NCI-H82 (cell line): ENCODE results near the gene TM7SF3.

Source experiments
- DNase-seq: peaks from one replicate; lab custom pipeline; 2025; lab: John Stamatoyannopoulos, UW

The TM7SF3 gene

GRCh38 chr12:27014859-27015729 lies 910 bp upstream of the TM7SF3 start:
- DNase-seq, result peak; percentile 72

- DNase-seq, result peak; percentile 73
Observed at GRCh38 chr12:27013611-27014084, 536 bp downstream of the TM7SF3 start.

DNA sequence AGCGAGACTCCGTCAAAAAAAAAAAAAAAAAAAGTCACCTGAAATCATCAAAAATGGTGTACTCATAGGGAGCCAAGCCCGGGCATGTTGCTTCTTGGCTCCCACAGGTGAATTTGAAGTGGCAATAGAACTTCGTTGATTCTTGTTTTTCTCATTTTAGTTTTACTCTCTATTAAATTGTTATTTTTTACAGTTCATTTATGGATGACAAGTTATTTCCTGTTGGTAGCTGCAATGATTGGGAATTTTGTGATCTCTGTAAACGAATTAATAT lies 1.3 kb downstream of the TM7SF3 start:
- DNase-seq, result no peak

DNA sequence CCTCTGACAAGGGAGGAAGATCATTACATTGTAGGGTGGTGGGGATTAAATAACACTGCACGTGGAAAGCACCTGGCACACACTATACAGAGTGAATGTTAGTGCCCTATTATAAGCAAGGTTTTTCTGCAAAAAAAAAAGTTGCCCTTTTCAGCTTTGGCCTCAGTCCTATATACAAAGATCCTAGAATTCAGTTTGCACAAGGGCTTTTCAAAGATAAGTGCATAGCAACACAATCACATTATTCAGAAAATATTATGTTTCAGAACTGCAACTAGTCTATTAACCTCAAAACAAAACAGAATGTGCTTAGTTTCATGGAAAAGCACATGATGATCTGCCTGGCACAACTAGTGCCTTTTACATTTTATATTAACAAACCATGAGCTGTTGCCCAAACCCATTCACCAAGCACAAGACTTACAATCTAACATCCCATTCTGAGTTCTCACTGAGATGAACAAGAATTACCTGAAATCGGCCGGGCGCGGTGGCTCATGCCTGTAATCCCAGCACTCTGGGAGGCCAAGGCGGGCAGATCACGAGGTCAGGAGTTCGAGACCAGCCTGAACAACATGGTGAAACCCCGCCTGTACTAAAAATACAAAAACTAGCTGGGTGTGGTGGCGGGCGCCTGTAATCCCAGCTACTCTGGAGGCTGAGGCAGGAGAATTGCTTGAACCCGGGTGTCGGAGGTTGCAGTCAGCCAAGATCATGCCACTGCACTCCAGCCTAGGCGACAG lies 1.8 kb downstream of the TM7SF3 start:
- peak; percentile 74 for DNase-seq

- no peak for DNase-seq
Observed at GRCh38 chr12:27009881-27010301, 4.3 kb downstream of the TM7SF3 start.

DNA sequence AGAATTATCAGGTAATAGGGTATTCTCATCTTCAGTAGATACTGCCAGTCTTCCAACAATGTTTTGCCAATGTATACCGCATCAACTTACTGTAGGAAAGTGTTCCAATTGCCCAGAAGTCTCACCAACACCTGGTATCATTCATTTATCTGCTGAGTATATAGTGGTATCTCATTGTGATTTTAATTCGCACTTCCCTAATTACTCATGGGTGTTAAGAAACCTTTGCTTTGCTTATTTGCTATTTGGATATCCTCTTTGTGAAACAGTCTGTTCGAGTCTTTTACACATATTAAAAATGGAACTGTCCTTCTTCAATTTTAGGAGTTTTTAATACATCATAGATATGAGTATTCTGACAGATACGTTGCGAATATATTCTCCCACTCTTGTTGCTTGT lies 6.1 kb downstream of the TM7SF3 start:
- DNase-seq, result no peak

DNA sequence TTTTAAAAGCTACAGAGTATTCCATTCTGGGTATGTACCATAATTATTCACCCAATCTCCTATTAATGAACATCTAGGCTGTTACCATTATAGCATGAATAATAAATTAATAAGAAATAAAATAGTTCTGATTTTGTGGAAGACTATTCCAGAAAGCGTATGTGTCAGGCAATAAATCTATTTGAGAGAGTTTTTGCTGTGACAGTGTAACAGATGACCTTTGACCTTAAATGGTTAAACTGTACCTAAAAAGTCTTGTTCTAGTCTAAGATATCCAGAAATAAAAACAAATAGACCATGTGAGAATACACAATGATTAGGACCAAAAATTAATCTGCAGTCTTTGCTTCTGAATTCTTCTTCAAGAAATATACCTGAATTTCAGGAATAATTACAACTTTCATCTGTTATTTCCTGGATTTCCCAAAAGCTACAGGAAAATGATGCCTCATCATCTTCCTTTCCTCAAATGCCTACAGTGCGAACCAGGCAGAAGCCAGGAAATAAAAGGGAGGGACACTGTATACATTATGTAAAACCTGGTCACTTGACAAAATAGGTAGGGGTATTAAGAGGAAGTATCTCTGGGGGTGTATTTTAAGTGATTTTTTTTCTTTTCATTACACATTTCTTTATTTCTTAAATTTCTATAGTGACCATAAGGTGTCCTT lies 7.3 kb downstream of the TM7SF3 start:
- no peak for DNase-seq

GRCh38 chr12:27005495-27005894 lies 8.7 kb downstream of the TM7SF3 start:
- no peak for DNase-seq

DNA sequence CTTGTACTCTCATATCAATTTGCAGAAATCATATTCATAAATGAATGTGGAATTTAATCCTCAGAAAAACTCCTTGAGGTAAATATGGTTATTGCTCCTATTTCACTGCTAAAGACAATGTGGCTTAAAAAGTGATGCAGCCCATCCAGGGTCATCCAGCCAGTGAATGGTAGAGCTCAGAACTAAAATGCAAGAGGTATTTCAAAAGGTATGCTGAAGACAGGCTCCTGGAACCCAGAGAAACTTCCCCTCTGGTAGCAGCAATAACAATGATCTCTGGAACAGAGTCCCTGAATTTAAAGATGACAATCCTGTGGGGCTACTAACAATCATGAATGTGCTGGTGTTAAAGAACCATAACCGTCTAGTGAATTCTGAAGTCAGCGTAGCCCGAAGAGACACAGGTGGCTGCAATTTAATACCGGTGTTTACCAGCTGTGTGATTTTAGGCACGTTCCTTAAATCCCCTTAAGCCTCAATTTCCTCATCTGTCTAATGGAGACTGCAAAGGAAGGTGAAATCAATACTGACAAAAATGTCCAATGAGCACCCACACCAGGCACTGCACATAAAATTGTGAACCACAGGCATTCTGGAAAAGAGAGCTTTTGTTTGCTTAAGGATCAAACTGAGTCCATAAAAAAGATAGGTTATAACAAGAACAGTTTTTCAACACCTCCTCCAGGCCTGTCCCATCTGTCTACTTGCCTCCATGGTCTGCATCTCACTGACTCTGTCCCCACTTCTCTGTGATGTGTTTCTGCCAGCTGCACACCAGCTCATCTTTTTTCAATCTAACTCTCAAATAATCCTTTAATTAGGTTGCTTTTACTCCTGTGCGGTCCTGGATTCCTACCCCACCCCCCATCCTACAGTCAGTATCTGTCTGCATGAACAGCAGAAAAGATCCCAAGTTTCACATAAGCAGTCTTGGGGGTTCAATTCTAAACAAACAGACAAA lies 10.5 kb downstream of the TM7SF3 start:
- peak; percentile 98 for DNase-seq

DNA sequence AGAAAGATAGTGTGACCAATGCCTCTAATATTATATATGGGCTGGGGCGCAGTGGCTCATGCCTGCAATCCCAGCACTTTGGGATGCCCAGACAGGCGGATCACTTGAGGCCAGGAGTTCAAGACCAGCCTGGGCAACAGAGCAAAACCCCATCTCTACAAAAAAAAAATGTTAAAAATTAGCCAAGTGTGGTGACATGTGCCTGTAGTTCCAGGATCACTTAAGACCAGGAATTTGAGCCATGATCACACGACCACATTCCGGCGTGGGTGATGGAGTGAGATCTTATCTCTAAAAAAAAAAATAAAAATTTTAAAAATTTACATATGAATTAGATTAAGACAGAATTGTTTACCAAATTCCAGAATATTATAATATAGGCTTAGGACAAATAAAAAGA lies 12.0 kb downstream of the TM7SF3 start:
- no peak for DNase-seq

DNA sequence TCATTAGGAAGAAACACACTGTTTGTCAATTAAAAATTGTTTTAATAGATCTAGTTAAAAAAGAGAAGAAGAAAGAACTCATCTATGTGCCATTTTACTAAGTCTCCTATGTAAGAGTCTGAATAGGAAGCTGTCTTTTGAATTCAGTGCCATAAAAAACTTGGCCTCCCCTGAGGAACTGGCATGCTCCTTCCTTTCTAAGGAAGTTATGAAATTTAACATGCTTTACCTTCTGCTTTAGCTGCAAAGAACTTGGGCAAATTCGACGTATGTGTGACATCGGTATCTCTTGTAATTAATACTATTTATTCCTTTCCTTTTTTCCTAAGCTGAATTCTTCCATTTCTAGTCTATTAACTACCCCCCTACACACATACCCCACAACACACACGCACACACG lies 12.5 kb downstream of the TM7SF3 start:
- DNase-seq, result no peak

DNA sequence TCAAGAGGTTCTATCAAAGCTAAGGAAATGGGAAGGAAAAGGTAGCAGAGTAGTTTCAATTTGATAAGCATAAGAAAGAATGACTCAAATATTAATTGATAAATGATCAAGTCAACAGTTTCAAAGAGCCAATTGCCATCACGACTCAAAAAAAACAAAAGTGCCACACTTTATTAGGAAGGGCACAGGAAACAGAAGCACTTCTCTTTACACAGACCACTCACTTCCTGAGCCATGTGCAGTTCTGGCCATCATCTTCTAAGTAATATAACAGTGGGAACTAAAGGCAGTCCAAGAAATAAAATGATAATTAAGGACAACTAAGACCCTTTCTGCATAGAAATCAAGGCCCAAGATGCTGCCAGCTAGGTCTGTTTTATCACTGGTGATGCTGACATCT lies 13.2 kb downstream of the TM7SF3 start:
- no peak for DNase-seq

GRCh38 chr12:26997003-26997402 lies 17.2 kb downstream of the TM7SF3 start:
- DNase-seq, result no peak

DNA sequence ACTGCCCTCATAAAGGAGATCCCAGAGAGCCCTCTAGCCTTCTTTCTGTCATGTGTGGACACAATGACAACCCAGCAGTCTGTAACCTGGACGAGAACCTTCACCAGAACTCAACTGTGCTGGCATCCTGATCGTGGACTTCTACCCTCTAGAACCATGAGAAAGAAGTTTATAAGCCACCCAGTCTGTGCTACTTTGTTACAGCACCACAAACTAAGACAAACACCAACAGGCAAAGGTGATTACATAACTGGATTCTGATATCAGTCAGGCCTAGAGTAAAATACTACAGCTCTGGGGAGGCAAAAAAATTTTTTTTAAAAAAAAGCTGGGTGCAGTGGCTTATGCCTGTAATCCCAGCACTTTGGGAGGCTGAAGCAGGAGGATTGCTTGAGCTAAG lies 18.5 kb downstream of the TM7SF3 start:
- DNase-seq, result no peak

DNA sequence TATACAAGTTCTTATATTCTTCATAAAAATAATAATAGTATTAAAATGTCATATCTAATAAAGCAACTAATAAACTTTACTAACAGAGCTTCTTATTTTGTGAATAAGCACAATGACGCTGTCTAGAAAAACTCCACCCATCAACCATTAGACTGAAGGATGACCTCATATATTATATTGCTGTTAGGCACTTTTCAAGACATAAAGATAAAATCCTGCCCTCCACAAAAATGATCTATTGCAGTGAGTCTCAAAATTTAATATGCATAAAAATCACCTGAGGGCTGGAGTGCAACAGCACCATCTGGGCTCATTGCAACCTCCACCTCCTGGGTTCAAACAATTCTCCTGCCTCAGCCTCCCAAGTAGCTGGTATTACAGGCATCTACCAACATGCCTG lies 20.1 kb downstream of the TM7SF3 start:
- DNase-seq, result no peak

- no peak for DNase-seq
Observed at GRCh38 chr12:26991826-26992225, 22.4 kb downstream of the TM7SF3 start.

GRCh38 chr12:26989873-26990272 lies 24.3 kb downstream of the TM7SF3 start:
- no peak for DNase-seq

GRCh38 chr12:26988703-26989102 lies 25.5 kb downstream of the TM7SF3 start:
- no peak for DNase-seq

- no peak for DNase-seq
Observed at GRCh38 chr12:26987634-26988424, 26.4 kb downstream of the TM7SF3 start.

- no peak for DNase-seq
Observed at GRCh38 chr12:26982866-26983265, 31.3 kb downstream of the TM7SF3 start.

DNA sequence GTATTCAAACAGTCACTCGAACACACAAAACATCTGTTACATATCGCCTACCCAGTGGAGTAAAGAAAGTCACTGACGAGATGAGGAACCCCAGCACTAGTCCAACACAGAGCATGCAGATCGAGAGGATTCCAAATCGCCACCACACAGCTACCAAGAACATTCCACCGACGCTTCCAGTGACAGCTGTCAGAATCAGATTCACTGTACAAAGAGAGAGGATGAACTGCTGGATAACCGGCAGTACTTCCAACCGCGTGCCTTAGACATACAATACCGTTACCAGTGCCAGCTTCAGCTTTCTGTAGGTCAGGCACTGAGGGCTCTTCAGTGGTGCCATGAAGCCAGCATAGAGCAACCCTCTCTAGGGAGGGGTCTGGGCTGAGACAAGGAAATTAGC lies 34.5 kb downstream of the TM7SF3 start:
- DNase-seq, result peak; percentile 94
